Left lung (tissue), 10 donors: Measurements from ENCODE around the gene ZDHHC7. TPM values are rescaled to one million over a fixed set of nuclear protein-coding genes. Genes with fewer than 3 reads are reported as not detected.

Source experiments
- ATAC-seq: fragments of 200-7000 bp; cut with Tn5 transposase; one replicate; pipeline ENCODE4 v1.9.1; 2020; ENCODE audit warnings: moderate library complexity
- DNase-seq, 4 donors: peaks; one replicate each; pipeline ENCODE4 v3.0.0-alpha.2; 2013 to 2020
- H3K27ac ChIP-seq, 2 donors: fragments of 200-600 bp; sonication (generic) in 1 of 2; one replicate each; pipeline versions ENCODE4 v1.5.0 to v1.8.0; 2020 to 2021
- H3K27me3 ChIP-seq, 2 donors: fragments of 200-600 bp; sonication (generic) in 1 of 2; one replicate each; pipeline versions ENCODE4 v1.5.0 to v1.8.0; 2020 to 2021
- H3K36me3 ChIP-seq, 2 donors: fragments of 200-600 bp; sonication (generic) in 1 of 2; one replicate each; pipeline versions ENCODE4 v1.5.0 to v1.8.0; 2020 to 2021
- H3K4me1 ChIP-seq, 2 donors: fragments of 200-600 bp; one replicate each; pipeline ENCODE4 v1.8.0; 2021
- H3K4me3 ChIP-seq, 2 donors: fragments of 200-600 bp; sonication (generic) in 1 of 2; one replicate each; pipeline versions ENCODE4 v1.5.0 to v1.8.0; 2020 to 2021; ENCODE audit warnings: mild to moderate bottlenecking in 1 of 2
- H3K9me3 ChIP-seq, 2 donors: fragments of 200-600 bp; sonication (generic) in 1 of 2; one replicate each; pipeline versions ENCODE4 v1.5.0 to v1.8.0; 2020 to 2021
- CTCF ChIP-seq, 2 donors: fragments of 200-600 bp; sonication (generic) in 1 of 2; IDR thresholded peaks; one replicate each; pipeline versions ENCODE4 v1.5.0 to v1.8.0; 2021; ENCODE audit warnings: antibody characterized with exemption in 2 of 2
- intact Hi-C, 2 donors: fragments of 100-400 bp; cut with DNase I; formaldehyde crosslinking; loops; one replicate each; pipeline versions ENCODE4 v1.11.2 to v1.14.2; 2022
- polyA plus RNA-seq, 6 donors: library from polyadenylated mRNA; unstranded; fragments of 120-200 nt; gene quantifications; one replicate each; pipeline ENCODE4 v1.2.1, GENCODE V29; 2013; ENCODE audit not compliant: insufficient read length in 6 of 6
- total RNA-seq, 2 donors: library from RNA; stranded (reverse); fragmentation: NEBNext Ultra II Directional; extraction: Animal tissue kit (Norgen Biotek cat#: 25700); gene quantifications; one replicate each; pipeline ENCODE4 v1.2.1, GENCODE V29; 2021
- donor health status: DM: no; HTN: yes; CAD: no.
- donor health status: DM: no; HTN: no; CAD: no.

ZDHHC7 gene
- total and polyA plus RNA-seq, 8 donors = 52.5 to 82.3 (median 59.7) TPM

GRCh38 chr16:85005285-85006069 is 5.9 kb downstream of the ZDHHC7 start:
- Histone ChIP-seq H3K27me3 (no peaks in the 10 kb centered on the region), H3K4me1 (peaks cover 37 to 100% of the 10 kb centered on the region in 2 donors), H3K4me3 (no peak overlapping the region), H3K27ac (peak overlapping the region; percentile 68 to 83), H3K36me3 (peaks cover 0 to 10% of the 10 kb centered on the region in 2 donors), H3K9me3 (no peaks in the 10 kb centered on the region)
- ATAC-seq = peak; percentile 54
- no peak for DNase-seq
- no peak for TF ChIP-seq CTCF (IDR thresholded peaks at IDR 0.05)
- intact Hi-C loops = no loop called here

- Histone ChIP-seq H3K9me3 (no peaks in the 10 kb centered on the region), H3K4me1 (peaks cover 30 to 100% of the 10 kb centered on the region in 2 donors), H3K27me3 (no peaks in the 10 kb centered on the region), H3K4me3 (no peak overlapping the region), H3K27ac (peak overlapping the region; percentile 68 to 83), H3K36me3 (peaks cover 0 to 14% of the 10 kb centered on the region in 2 donors)
- ATAC-seq = peak; percentile 84
- intact Hi-C loops = no loop called here
- no peak for TF ChIP-seq CTCF (IDR thresholded peaks at IDR 0.05)
- DNase-seq = peak in 2 of 4 donors; percentile 56 to 71
Measured at GRCh38 chr16:85004587-85005205, 6.6 kb downstream of the ZDHHC7 start.

GRCh38 chr16:85003725-85004586 is 7.4 kb downstream of the ZDHHC7 start:
- H3K27me3 ChIP-seq = no peaks in the 10 kb centered on the region
- peak overlapping the region in 1 of 2 donors; percentile 7 for H3K4me3 ChIP-seq
- peak overlapping the region; percentile 68 to 83 for H3K27ac ChIP-seq
- H3K36me3 ChIP-seq = peaks cover 0 to 16% of the 10 kb centered on the region in 2 donors
- no peak for TF ChIP-seq CTCF (IDR thresholded peaks at IDR 0.05)
- no peaks in the 10 kb centered on the region for H3K9me3 ChIP-seq
- intact Hi-C loops = no loop called here
- ATAC-seq (peak; percentile 15), DNase-seq (no peak)
- peaks cover 28 to 100% of the 10 kb centered on the region in 2 donors for H3K4me1 ChIP-seq

GRCh38 chr16:85003076-85003475 is 8.3 kb downstream of the ZDHHC7 start:
- intact Hi-C loops = no loop called here
- Histone ChIP-seq H3K27me3 (no peaks in the 10 kb centered on the region), H3K4me3 (peak overlapping the region in 1 of 2 donors; percentile 0), H3K9me3 (no peaks in the 10 kb centered on the region), H3K36me3 (peaks cover 0 to 16% of the 10 kb centered on the region in 2 donors), H3K4me1 (peaks cover 28 to 100% of the 10 kb centered on the region in 2 donors), H3K27ac (peak overlapping the region; percentile 68 to 83)
- no peak for TF ChIP-seq CTCF (IDR thresholded peaks at IDR 0.05)
- ATAC-seq = no peak
- DNase-seq = no peak
